ENCODE data around the gene PXYLP1.

DNA sequence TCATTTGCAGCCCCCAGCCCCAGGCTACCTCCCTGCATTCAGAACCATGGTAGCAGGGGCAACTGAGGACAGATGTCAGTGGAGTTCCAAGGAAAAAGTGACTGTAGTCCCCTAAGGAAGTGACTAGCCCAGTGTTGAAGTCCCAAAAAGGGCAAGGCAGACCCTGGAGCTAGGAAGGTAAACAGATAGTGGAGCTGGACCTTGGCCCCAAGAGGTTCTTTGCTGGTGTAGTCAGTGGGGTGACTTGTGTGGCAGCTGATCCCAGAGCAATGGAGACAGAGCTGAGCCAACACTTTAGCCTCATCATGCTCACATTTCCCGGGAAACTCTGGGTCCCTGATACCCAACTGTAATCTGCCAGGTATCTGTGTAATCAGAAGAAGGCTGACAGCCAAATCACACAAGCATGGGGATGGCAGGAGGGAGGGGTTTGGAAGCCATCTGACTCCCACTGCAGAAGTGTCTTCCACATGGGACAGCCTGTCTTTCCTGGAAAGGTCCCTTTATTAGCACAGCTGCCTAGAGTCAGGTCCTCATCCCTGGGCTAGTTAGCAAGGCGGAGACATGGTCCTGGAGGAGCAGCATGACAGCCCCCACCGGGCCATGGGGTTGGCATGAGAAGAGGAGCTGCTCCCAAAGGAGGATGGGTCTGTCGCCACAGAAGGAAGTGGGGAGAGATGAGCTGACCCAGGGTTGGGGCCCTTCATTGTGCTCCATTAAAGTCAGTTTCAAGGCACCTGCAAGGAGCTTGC, 39.8 kb downstream of the PXYLP1 start:
- TF ChIP-seq, protein P1, sequence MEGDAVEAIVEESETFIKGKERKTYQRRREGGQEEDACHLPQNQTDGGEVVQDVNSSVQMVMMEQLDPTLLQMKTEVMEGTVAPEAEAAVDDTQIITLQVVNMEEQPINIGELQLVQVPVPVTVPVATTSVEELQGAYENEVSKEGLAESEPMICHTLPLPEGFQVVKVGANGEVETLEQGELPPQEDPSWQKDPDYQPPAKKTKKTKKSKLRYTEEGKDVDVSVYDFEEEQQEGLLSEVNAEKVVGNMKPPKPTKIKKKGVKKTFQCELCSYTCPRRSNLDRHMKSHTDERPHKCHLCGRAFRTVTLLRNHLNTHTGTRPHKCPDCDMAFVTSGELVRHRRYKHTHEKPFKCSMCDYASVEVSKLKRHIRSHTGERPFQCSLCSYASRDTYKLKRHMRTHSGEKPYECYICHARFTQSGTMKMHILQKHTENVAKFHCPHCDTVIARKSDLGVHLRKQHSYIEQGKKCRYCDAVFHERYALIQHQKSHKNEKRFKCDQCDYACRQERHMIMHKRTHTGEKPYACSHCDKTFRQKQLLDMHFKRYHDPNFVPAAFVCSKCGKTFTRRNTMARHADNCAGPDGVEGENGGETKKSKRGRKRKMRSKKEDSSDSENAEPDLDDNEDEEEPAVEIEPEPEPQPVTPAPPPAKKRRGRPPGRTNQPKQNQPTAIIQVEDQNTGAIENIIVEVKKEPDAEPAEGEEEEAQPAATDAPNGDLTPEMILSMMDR (IDR thresholded peaks at IDR 0.05; ENCODE audit: poor library complexity) = no peak
- TF ChIP-seq EZH2 (IDR thresholded peaks at IDR 0.05; ENCODE audit: borderline replicate concordance) = no peak
- no peak for TF ChIP-seq EZH2phosphoT487 (IDR thresholded peaks at IDR 0.05; ENCODE audit: low read depth, severe bottlenecking, unreplicated experiment)

Data from hepatocyte (in vitro differentiated cells).